Kidney epithelial cell (primary cell): ENCODE measurements around the gene NFASC. TPM values are rescaled to one million over a fixed set of nuclear protein-coding genes. Genes with fewer than 3 reads are reported as not detected.

Experiments used
- DNase-seq: peaks from one replicate; pipeline ENCODE4 v3.0.0-alpha.2; 2010; ENCODE audit warnings: low read depth
- H3K27me3 ChIP-seq: 2 replicates; pipeline ENCODE4 v1.6.0; 2011; ENCODE audit warnings: low read length; ENCODE audit not compliant: control insufficient read depth, insufficient read depth
- H3K36me3 ChIP-seq: 2 replicates; pipeline ENCODE4 v1.5.1; 2011; ENCODE audit warnings: low read length; ENCODE audit not compliant: control insufficient read depth, insufficient read depth
- H3K4me3 ChIP-seq: 2 replicates; pipeline ENCODE4 v1.5.1; 2011; ENCODE audit warnings: low read depth, mild to moderate bottlenecking, control low read depth, low read length
- total RNA-seq: library from RNA; depleted of rRNA; stranded (reverse); fragments of >200 nt; gene quantifications from 2 replicates; pipeline ENCODE4 v1.2.3, GENCODE V29; 2015
- TF ChIP-seq, protein P1 (sequence below): IDR thresholded peaks from 2 replicates; pipeline ENCODE4 v1.5.1; 2011; ENCODE audit warnings: mild to moderate bottlenecking, moderate library complexity, low read length, control low read depth, inconsistent platforms; ENCODE audit not compliant: insufficient read depth, poor library complexity, severe bottlenecking

Gene NFASC
- total RNA-seq, 1 donor from 2014 or later: 1.2 TPM

DNA sequence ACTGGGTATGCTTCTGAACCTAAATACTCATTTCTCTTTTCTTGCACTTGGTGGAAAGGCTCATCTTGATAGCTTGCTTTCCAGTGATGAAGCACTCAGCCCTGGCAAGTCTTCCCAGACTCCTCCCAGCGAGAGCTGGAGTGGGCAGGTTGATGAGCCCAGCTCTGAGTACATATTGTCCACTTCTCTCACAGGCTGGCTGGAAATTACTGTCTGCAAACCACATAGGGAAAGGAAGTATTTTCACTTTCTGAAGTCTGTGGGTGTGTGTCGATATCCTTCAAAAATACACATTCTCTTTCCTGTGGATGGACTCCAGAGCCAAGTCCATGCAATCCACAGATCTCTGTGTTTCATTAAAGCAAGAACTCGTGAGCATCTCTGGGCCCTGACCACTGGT is 133.7 kb downstream of the NFASC start:
- Histone ChIP-seq H3K27me3 (peaks cover 50% of the 10 kb centered on the region), H3K36me3 (no peaks in the 10 kb centered on the region), H3K4me3 (no peak overlapping the region)
- TF ChIP-seq, protein P1, sequence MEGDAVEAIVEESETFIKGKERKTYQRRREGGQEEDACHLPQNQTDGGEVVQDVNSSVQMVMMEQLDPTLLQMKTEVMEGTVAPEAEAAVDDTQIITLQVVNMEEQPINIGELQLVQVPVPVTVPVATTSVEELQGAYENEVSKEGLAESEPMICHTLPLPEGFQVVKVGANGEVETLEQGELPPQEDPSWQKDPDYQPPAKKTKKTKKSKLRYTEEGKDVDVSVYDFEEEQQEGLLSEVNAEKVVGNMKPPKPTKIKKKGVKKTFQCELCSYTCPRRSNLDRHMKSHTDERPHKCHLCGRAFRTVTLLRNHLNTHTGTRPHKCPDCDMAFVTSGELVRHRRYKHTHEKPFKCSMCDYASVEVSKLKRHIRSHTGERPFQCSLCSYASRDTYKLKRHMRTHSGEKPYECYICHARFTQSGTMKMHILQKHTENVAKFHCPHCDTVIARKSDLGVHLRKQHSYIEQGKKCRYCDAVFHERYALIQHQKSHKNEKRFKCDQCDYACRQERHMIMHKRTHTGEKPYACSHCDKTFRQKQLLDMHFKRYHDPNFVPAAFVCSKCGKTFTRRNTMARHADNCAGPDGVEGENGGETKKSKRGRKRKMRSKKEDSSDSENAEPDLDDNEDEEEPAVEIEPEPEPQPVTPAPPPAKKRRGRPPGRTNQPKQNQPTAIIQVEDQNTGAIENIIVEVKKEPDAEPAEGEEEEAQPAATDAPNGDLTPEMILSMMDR: no peak
- DNase-seq: no peak

DNA sequence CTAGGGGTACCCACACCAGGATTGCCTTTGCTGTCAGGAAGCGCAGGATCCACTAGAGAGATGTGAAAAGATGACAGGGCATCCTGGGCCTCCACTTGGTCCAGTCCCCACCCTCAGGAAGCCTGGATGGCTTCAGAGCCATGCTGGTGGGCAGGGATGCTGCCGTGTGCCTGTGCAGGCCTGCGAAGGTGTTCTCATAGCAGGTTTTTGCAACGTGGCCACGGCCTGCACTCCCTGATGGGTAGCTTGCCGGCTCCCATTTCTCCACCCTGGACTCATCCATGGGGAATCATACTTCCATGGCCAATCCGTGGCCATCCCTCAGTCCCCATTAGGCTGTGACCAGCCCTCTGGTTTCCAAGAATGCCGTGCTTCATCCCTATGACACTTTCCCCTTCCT is 138.2 kb downstream of the NFASC start:
- DNase-seq: no peak
- Histone ChIP-seq H3K36me3 (no peaks in the 10 kb centered on the region), H3K4me3 (no peak overlapping the region), H3K27me3 (peaks cover 34% of the 10 kb centered on the region)
- TF ChIP-seq, protein P1: no peak

DNA sequence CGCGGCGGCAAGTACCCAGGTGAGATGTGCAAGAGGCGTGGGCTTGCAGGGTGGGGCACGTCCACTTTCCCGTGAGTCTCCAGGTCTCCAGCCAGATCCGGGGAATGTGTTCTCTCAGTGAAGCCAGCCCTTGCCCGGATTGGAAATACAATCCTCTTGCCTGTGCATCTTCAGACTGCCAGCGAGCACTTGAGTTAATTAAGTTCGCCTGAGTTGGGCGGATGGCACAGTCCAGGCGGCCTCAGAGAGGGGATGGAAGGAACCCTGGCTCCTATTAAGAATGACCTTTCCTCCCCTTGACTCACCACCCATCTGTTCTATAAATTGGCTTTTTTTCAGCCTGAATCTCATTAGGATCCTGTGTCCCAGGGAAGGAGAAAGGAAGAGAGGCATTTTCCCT is 139.0 kb downstream of the NFASC start:
- TF ChIP-seq, protein P1: no peak
- DNase-seq: no peak
- Histone ChIP-seq H3K27me3 (peaks cover 36% of the 10 kb centered on the region), H3K4me3 (no peak overlapping the region), H3K36me3 (no peaks in the 10 kb centered on the region)

DNA sequence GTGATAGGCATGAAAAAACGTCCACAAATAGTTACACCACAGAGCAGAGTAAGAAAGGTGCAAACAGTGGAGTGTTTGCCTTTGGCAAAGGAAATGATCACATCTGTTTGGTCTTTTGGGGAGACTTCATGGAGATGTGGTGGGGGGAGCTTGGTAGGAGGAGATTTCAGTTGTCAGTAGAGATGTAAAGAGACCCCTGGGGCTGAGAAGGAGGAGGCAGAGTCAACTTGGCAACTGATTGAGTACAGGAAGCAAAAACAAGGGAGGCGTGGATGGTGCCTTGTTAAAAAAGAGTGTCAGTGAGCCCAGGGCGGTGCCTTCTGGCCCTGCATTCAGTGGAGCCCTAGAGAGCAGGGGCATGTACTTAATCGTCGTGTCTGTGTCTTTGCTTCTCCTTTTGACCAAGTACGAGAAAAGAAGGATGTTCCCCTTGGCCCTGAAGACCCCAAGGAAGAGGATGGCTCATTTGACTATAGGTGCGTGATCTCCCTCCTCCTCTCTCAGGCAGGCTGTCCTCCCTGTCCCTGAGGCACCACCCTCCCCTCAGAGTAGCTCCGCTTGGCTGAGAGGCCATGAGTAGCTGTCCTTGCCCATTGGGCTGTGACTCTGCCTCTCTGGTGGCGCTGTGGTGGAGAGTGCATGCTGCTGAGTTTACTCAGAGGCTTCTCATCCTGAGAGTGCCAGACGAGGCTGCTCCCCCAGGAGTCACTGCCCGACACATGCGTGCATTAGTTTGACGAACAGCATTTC is 141.9 kb downstream of the NFASC start:
- DNase-seq: no peak
- Histone ChIP-seq H3K4me3 (no peak overlapping the region), H3K27me3 (peaks cover 46% of the 10 kb centered on the region), H3K36me3 (no peaks in the 10 kb centered on the region)
- TF ChIP-seq, protein P1: no peak

DNA sequence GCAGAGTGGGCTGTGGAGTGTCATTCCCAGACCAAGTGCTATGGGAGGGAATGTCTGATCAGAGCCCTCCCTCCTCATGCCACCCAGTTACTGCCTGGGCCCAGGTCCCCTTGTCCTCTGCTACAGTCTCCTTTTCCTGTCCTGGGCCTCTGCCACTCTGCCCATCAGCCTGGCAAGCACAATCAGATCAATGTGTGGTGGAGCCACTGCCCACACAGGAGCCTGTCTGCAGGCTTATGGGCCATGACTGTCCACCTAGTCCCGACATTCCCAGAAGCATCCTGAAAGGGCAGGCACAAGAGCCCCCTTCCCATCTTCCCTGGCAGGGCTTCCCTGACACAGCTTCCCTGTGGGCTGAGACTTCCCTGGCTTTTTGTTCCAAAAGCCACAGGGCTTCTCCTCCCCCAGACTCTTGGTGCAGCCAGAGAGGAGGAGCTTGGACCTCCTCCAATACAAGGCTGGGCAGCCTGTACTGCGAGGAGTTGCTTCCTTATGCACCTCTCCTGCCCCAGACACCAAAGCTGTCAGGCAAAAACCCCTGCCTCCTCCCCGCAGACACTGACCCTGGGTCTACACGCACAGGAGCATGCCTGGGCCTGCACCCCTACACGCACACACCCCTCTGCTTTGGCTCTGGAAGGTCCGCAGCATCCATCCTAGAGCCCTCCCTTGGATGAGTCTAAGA is 143.2 kb downstream of the NFASC start:
- no peaks in the 10 kb centered on the region for H3K36me3 ChIP-seq
- DNase-seq: no peak

More for the DNA sequence above, 143.2 kb downstream of the NFASC start:
- TF ChIP-seq, protein P1: no peak
- H3K4me3 ChIP-seq: no peak overlapping the region
- H3K27me3 ChIP-seq: peaks cover 46% of the 10 kb centered on the region
